Islet precursor cell (in vitro differentiated cells): Measurements from ENCODE around the gene NBDY.
"Not testable (repeated sequence)": the region's sequence is repeated elsewhere in the genome, so short reads cannot be mapped to it uniquely, and the experiment has no call there.

Experiments
- DNase-seq: peaks from one replicate; pipeline ENCODE4 v3.0.0-alpha.2; 2018

Gene NBDY

GRCh38 chrX:56764975-56765791 lies 36.1 kb downstream of the NBDY start:
- DNase-seq = peak; percentile 38

- DNase-seq = peak; percentile 26
Observed at GRCh38 chrX:56765811-56766553, 36.9 kb downstream of the NBDY start.

GRCh38 chrX:56766554-56767347 lies 37.7 kb downstream of the NBDY start:
- peak; percentile 81 for DNase-seq

GRCh38 chrX:56767348-56768119 lies 38.5 kb downstream of the NBDY start:
- DNase-seq = peak; percentile 24

- DNase-seq = not testable (repeated sequence)
Observed at GRCh38 chrX:56768120-56768660, 39.1 kb downstream of the NBDY start.

- DNase-seq = not testable (repeated sequence)
Observed at GRCh38 chrX:56772675-56773521, 43.9 kb downstream of the NBDY start.

- DNase-seq = not testable (repeated sequence)
Observed at GRCh38 chrX:56773522-56774060, 44.5 kb downstream of the NBDY start.

- not testable (repeated sequence) for DNase-seq
Observed at GRCh38 chrX:56778099-56778923, 49.3 kb downstream of the NBDY start.

GRCh38 chrX:56778924-56779468 lies 50.0 kb downstream of the NBDY start:
- not testable (repeated sequence) for DNase-seq

- DNase-seq = not testable (repeated sequence)
Observed at GRCh38 chrX:56780681-56781649, 51.9 kb downstream of the NBDY start.

GRCh38 chrX:56782352-56782751 lies 53.3 kb downstream of the NBDY start:
- DNase-seq = no peak

GRCh38 chrX:56782791-56783449 lies 53.9 kb downstream of the NBDY start:
- no peak for DNase-seq

- DNase-seq = no peak
Observed at GRCh38 chrX:56783450-56783831, 54.4 kb downstream of the NBDY start.

- DNase-seq = no peak
Observed at GRCh38 chrX:56783996-56784620, 55.1 kb downstream of the NBDY start.

- no peak for DNase-seq
Observed at GRCh38 chrX:56784666-56785065, 55.6 kb downstream of the NBDY start.

GRCh38 chrX:56785442-56785841 lies 56.4 kb downstream of the NBDY start:
- no peak for DNase-seq
